Activated CD8-positive, alpha-beta memory T cell treated with anti-CD3 and anti-CD28 coated beads, Interleukin-2, amount 50 U/mL, for 1 hour (primary cell): Measurements from ENCODE around the gene SKAP1.
"Not testable (repeated sequence)": the region's sequence is repeated elsewhere in the genome, so short reads cannot be mapped to it uniquely, and the experiment has no call there.

Experiments used
- DNase-seq: peaks from one replicate; pipeline ENCODE4 v3.0.0-alpha.2; 2020; ENCODE audit errors: extremely low read depth

SKAP1 gene

GRCh38 chr17:48445248-48445620, 15.2 kb upstream of the SKAP1 start:
- no peak for DNase-seq

GRCh38 chr17:48444516-48445247, 14.7 kb upstream of the SKAP1 start:
- no peak for DNase-seq

DNA sequence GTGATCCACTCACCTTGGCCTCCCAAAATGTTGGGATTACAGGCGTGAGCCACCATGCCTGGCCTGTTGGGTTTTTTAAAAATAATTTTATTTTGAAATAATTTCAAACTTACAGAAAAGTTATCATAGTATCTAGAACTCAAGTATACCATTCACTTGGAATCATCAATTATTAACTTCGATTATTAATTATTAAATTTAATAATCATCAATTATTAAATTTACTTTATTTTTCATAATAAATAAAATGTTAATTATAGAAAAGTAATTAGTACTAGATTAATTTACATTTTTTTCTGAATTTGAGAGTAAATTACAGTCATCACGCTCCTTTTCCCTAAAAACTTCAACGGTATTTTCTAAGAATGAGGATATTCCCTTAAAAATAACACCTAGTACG, 13.7 kb upstream of the SKAP1 start:
- DNase-seq = no peak

DNA sequence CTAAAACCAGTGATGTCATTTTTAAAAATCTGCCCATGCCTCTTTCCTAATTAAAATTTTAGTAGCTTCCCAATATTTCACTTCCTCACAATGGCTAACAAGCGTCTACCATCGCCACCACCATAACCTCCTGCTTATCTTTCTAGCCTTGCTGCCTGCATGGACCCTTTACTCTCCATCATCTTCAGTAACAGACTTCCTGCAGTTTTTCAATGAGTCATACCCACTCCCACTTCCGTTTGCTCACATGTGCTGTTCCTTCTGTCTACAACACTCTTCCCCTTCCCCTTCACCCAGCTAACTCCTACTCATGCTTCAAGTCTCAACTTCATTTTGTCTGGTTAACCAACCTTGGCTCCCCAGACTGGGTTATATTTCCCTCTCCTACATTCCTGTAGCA, 12.8 kb upstream of the SKAP1 start:
- no peak for DNase-seq

DNA sequence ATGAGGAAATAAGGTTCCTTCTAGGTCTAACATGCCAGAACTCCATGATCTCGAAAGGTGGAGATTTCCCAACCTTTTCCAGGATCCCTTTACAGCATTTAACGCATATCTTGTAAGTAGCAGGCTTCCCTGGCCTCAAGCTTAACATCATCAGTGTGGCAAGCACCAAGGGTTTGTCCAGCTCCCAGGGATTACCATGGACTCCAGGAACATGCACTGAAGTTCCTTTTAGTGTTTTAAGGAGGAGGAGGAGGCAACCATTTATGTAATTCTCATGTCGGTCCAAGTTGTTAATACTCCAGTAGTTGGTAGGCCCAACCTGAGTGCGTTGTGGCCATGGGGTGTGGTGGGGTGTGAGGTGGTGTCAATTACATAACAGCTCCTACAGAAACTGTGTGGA, 11.8 kb upstream of the SKAP1 start:
- DNase-seq = no peak

- DNase-seq = no peak
Observed at GRCh38 chr17:48441231-48441711, 11.3 kb upstream of the SKAP1 start.

DNA sequence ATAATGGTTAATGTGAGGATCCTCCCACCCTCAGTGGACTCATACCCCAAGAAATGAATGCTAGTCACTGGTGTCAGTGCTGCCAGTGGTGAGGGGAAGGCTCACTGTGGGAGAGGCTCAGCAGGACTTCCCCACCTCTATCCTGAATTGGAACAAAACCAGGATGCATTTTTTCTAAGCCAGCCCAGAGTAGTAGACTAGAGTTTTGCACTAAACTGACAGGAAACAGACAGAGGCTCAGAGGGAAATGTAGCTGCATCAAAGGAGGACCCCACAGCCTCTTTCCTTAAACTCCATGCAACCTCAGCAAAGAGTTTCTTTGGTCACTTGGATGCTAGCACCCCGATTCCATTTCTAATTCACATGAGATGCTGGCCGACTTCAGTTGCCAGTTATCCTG, 10.7 kb upstream of the SKAP1 start:
- DNase-seq = no peak

DNA sequence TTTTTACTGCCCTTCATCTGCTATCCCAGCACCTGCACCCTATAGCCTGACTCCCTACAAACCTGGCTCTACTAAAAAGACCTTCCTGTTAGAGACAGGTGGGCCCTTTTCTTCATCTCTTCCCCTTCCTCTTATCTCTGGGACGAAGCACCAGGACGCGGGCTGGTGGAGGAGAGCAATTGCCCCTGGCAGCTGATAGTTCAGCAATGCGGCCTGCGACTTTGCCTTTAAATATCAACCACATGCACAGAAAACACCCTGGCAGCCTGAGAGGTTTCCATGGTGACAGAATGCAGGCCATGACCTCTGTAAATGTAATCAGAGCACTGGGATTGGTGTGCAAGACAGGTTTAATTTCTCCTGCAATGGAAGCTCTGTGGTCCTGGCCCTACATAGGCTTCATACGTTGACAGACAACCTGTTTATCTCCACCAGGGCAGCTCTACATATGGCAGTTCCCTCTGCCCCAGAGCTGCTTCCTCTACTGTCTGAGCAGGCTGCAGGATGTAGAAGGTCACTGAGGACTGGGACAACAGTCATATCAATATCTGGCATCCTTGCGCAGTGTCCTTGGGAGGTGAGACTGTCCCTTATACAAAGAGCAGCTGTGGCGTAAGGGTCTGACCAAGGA, 10.0 kb upstream of the SKAP1 start:
- no peak for DNase-seq

DNA sequence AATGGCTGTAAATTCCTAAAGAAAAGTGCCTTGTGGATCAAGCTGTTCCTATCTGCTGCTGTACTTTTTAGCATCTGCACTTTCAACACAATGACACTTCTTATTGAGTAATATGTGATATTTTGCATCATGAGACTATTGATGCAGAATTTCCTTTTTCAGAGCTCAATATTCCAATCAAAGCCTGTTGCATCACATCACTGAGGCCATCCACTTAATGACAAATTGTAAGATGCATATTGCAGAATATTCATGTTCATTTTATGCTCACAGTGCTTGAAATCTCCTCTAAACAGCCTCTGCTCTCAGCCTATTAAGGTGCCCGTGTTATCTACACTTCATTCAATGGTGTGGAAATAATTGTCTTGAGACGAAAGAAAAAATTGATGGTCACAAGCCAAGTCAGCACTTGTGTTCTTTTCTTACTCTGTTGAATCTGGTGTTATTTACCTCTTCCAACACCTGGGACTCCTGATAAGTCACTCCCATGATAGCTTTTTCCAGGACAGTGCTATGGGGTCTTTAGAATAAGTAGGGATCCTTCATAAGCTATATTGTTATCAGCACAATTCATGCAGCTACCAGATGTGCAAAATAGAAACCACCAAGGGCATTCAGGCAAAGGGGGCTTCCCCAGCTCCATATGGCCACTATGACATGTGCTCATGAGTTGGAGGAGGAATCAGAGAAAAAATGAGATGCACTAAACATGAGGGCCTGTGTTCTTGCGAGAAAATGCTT, 9.3 kb upstream of the SKAP1 start:
- no peak for DNase-seq

- DNase-seq = no peak
Observed at GRCh38 chr17:48438516-48439061, 8.6 kb upstream of the SKAP1 start.

DNA sequence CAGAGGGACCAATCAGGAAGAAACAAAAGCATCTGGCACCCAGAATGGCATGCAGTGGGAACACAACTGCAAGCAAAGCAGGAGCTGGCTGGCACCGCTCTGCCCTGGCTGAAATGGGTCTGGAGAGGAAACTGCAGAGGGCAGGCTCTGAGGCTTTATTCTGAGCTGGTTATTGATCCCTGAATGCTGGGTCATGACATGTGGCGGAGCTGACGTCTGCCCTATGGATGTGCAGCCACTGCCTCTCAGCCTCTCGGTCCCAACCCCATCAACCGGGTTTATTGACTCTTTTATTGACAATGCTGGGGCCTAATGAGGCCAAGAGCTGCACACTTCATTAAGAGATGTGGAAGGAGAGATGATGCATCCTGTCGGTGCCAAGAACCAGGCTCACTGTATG, 3.9 kb upstream of the SKAP1 start:
- no peak for DNase-seq

GRCh38 chr17:48432820-48433775, 3.1 kb upstream of the SKAP1 start:
- no peak for DNase-seq

GRCh38 chr17:48429156-48429555, 858 bp downstream of the SKAP1 start:
- no peak for DNase-seq

GRCh38 chr17:48427598-48427997, 2.4 kb downstream of the SKAP1 start:
- DNase-seq = no peak

- DNase-seq = no peak
Observed at GRCh38 chr17:48426761-48427500, 3.1 kb downstream of the SKAP1 start.

- DNase-seq = no peak
Observed at GRCh38 chr17:48426019-48426665, 3.9 kb downstream of the SKAP1 start.

GRCh38 chr17:48422060-48422459, 8.0 kb downstream of the SKAP1 start:
- DNase-seq = not testable (repeated sequence)

GRCh38 chr17:48420823-48421222, 9.2 kb downstream of the SKAP1 start:
- no peak for DNase-seq

- no peak for DNase-seq
Observed at GRCh38 chr17:48416971-48417370, 13.0 kb downstream of the SKAP1 start.
